COLO829 (cell line): ENCODE data around the gene LRP1B.
"Not testable (repeated sequence)": the region's sequence is repeated elsewhere in the genome, so short reads cannot be mapped to it uniquely, and the experiment has no call there.

ENCODE experiments used
- DNase-seq: peaks from one replicate; pipeline ENCODE4 v3.0.0; 2012; ENCODE audit warnings: low spot score

LRP1B gene

GRCh38 chr2:141311430-141311829, 819.4 kb downstream of the LRP1B start:
- no peak for DNase-seq

GRCh38 chr2:141306368-141306767, 824.4 kb downstream of the LRP1B start:
- no peak for DNase-seq

GRCh38 chr2:141301551-141301950, 829.3 kb downstream of the LRP1B start:
- DNase-seq: no peak

GRCh38 chr2:141280037-141280436, 850.8 kb downstream of the LRP1B start:
- DNase-seq: no peak

GRCh38 chr2:141271346-141271745, 859.5 kb downstream of the LRP1B start:
- DNase-seq: no peak

GRCh38 chr2:141264848-141265247, 866.0 kb downstream of the LRP1B start:
- DNase-seq: no peak

GRCh38 chr2:141260911-141261310, 869.9 kb downstream of the LRP1B start:
- no peak for DNase-seq

- DNase-seq: no peak
Observed at GRCh38 chr2:141259683-141260082, 871.1 kb downstream of the LRP1B start.

- no peak for DNase-seq
Observed at GRCh38 chr2:141242008-141242407, 888.8 kb downstream of the LRP1B start.

- no peak for DNase-seq
Observed at GRCh38 chr2:141226560-141226959, 904.3 kb downstream of the LRP1B start.

GRCh38 chr2:141207036-141207385, 923.8 kb downstream of the LRP1B start:
- DNase-seq: no peak

GRCh38 chr2:141201016-141201565, 929.7 kb downstream of the LRP1B start:
- no peak for DNase-seq

GRCh38 chr2:141200191-141200590, 930.6 kb downstream of the LRP1B start:
- no peak for DNase-seq

GRCh38 chr2:141199711-141200110, 931.1 kb downstream of the LRP1B start:
- no peak for DNase-seq

- DNase-seq: no peak
Observed at GRCh38 chr2:141195087-141195486, 935.7 kb downstream of the LRP1B start.

- no peak for DNase-seq
Observed at GRCh38 chr2:141187075-141187439, 943.8 kb downstream of the LRP1B start.

GRCh38 chr2:141186413-141187074, 944.3 kb downstream of the LRP1B start:
- no peak for DNase-seq

GRCh38 chr2:141182246-141182645, 948.6 kb downstream of the LRP1B start:
- DNase-seq: no peak

- not testable (repeated sequence) for DNase-seq
Observed at GRCh38 chr2:141169117-141169516, 961.7 kb downstream of the LRP1B start.

- DNase-seq: no peak
Observed at GRCh38 chr2:141162314-141162713, 968.5 kb downstream of the LRP1B start.

- no peak for DNase-seq
Observed at GRCh38 chr2:141151611-141152286, 979.1 kb downstream of the LRP1B start.

GRCh38 chr2:141142025-141142424, 988.8 kb downstream of the LRP1B start:
- DNase-seq: no peak

GRCh38 chr2:141137122-141137693, 993.6 kb downstream of the LRP1B start:
- no peak for DNase-seq
